HG02970 (cell line): ENCODE measurements around the gene C12orf60.

Experiments
- ATAC-seq: cut with Tn5 transposase; IDR thresholded peaks from one replicate; pipeline ENCODE4 v1.9.1; 2021; ENCODE audit warnings: mild to moderate bottlenecking, moderate library complexity, moderate number of reproducible peaks; ENCODE audit not compliant: unreplicated experiment, low FRiP score

Gene C12orf60

GRCh38 chr12:14833952-14834351 lies 30.5 kb downstream of the C12orf60 start:
- no peak for ATAC-seq

GRCh38 chr12:14834509-14834908 lies 31.0 kb downstream of the C12orf60 start:
- ATAC-seq = no peak

- no peak for ATAC-seq
Measured at GRCh38 chr12:14836336-14837210, 33.1 kb downstream of the C12orf60 start.

GRCh38 chr12:14839262-14839661 lies 35.8 kb downstream of the C12orf60 start:
- no peak for ATAC-seq

- ATAC-seq = no peak
Measured at GRCh38 chr12:14840616-14841015, 37.1 kb downstream of the C12orf60 start.

GRCh38 chr12:14841761-14842160 lies 38.3 kb downstream of the C12orf60 start:
- no peak for ATAC-seq

- ATAC-seq = no peak
Measured at GRCh38 chr12:14842315-14842714, 38.8 kb downstream of the C12orf60 start.

- no peak for ATAC-seq
Measured at GRCh38 chr12:14843425-14843887, 40.0 kb downstream of the C12orf60 start, which contains the start of gene ART4. Gene ART4 (minus strand): TSS chr12:14843526. CDS start chr12:14843113, 413 bp downstream.

GRCh38 chr12:14844401-14844800 lies 40.9 kb downstream of the C12orf60 start:
- ATAC-seq = no peak

GRCh38 chr12:14845350-14845750 lies 41.9 kb downstream of the C12orf60 start:
- ATAC-seq = no peak

- ATAC-seq = no peak
Measured at GRCh38 chr12:14846042-14846587, 42.6 kb downstream of the C12orf60 start.

- ATAC-seq = no peak
Measured at GRCh38 chr12:14846876-14847580, 43.6 kb downstream of the C12orf60 start.

- ATAC-seq = no peak
Measured at GRCh38 chr12:14849661-14850060, 46.2 kb downstream of the C12orf60 start.

GRCh38 chr12:14850929-14851663 lies 47.6 kb downstream of the C12orf60 start:
- no peak for ATAC-seq

- no peak for ATAC-seq
Measured at GRCh38 chr12:14852880-14853279, 49.4 kb downstream of the C12orf60 start.

GRCh38 chr12:14853961-14854360 lies 50.5 kb downstream of the C12orf60 start:
- ATAC-seq = no peak

- no peak for ATAC-seq
Measured at GRCh38 chr12:14854586-14855183, 51.2 kb downstream of the C12orf60 start.

- ATAC-seq = no peak
Measured at GRCh38 chr12:14858513-14858912, 55.0 kb downstream of the C12orf60 start.

- no peak for ATAC-seq
Measured at GRCh38 chr12:14860490-14860889, 57.0 kb downstream of the C12orf60 start.

- no peak for ATAC-seq
Measured at GRCh38 chr12:14868916-14869506, 65.5 kb downstream of the C12orf60 start.
